Liver (tissue), 9 donors: Measurements from ENCODE around the gene C19orf47. TPM values are rescaled to one million over a fixed set of nuclear protein-coding genes. Genes with fewer than 3 reads are reported as not detected.

Experiments
- DNase-seq: peaks from one replicate; pipeline ENCODE4 v3.0.0-alpha.2; 2017; ENCODE audit warnings: low spot score
- H3K27ac ChIP-seq, 2 donors: one replicate each; pipeline ENCODE4 v1.7.0; 2013; ENCODE audit warnings: inconsistent platforms in 2 of 2, low read length in 2 of 2, control low read depth in 1 of 2, low read depth in 1 of 2, mild to moderate bottlenecking in 1 of 2
- H3K27me3 ChIP-seq, 4 donors: one replicate each; pipeline versions ENCODE4 v1.6.1 to v1.7.0; 2013; ENCODE audit warnings: low read length in 3 of 4, inconsistent platforms in 1 of 4, mild to moderate bottlenecking in 1 of 4, moderate library complexity in 1 of 4; ENCODE audit not compliant: control insufficient read depth in 4 of 4, insufficient read depth in 4 of 4
- H3K36me3 ChIP-seq, 4 donors: one replicate each; pipeline versions ENCODE4 v1.6.1 to v1.7.0; 2013; ENCODE audit warnings: low read length in 3 of 4, mild to moderate bottlenecking in 3 of 4, low read depth in 1 of 4, moderate library complexity in 1 of 4; ENCODE audit not compliant: control insufficient read depth in 4 of 4, insufficient read depth in 3 of 4
- H3K4me1 ChIP-seq, 4 donors: one replicate each; pipeline versions ENCODE4 v1.6.1 to v1.7.0; 2013; ENCODE audit warnings: low read length in 3 of 4, mild to moderate bottlenecking in 3 of 4, moderate library complexity in 1 of 4; ENCODE audit not compliant: control insufficient read depth in 4 of 4, insufficient read depth in 4 of 4
- H3K4me3 ChIP-seq, 3 donors: one replicate each; pipeline versions ENCODE4 v1.6.1 to v1.7.0; 2013; ENCODE audit warnings: low read length in 3 of 3, control low read depth in 1 of 3, low read depth in 1 of 3, mild to moderate bottlenecking in 1 of 3
- H3K9ac ChIP-seq, 2 donors: one replicate each; pipeline ENCODE4 v1.7.0; 2013; ENCODE audit warnings: low read length in 2 of 2, mild to moderate bottlenecking in 2 of 2, moderate library complexity in 2 of 2, control low read depth in 1 of 2, low read depth in 1 of 2
- H3K9me3 ChIP-seq, 4 donors: one replicate each; pipeline versions ENCODE4 v1.6.1 to v1.7.0; 2013; ENCODE audit warnings: low read length in 3 of 4; ENCODE audit not compliant: control insufficient read depth in 4 of 4
- EGR1 ChIP-seq, 2 donors: IDR thresholded peaks; 2 replicates each; pipeline ENCODE4 v1.6.1; 2016 to 2018; ENCODE audit warnings: antibody characterized with exemption in 2 of 2, low read depth in 2 of 2
- FOXA1 ChIP-seq: IDR thresholded peaks from 2 replicates; pipeline ENCODE4 v1.6.1; 2016; ENCODE audit warnings: antibody characterized with exemption
- GABPA ChIP-seq, 2 donors: IDR thresholded peaks in 1 of 2; conservative IDR thresholded peaks in 1 of 2; 2 replicates each; pipeline ENCODE4 v1.6.1; 2016; ENCODE audit warnings: antibody characterized with exemption in 2 of 2, mild to moderate bottlenecking in 1 of 2, moderate library complexity in 1 of 2
- HNF4A ChIP-seq, 2 donors: conservative IDR thresholded peaks; 2 replicates each; pipeline ENCODE4 v1.6.1; 2016; ENCODE audit warnings: antibody characterized with exemption in 2 of 2, mild to moderate bottlenecking in 2 of 2
- HNF4G ChIP-seq: IDR thresholded peaks from 2 replicates; pipeline ENCODE4 v1.6.1; 2016; ENCODE audit warnings: antibody characterized with exemption
- JUND ChIP-seq, 2 donors: IDR thresholded peaks; 2 replicates each; pipeline ENCODE4 v1.6.1; 2016; ENCODE audit warnings: antibody characterized with exemption in 2 of 2
- MAX ChIP-seq: IDR thresholded peaks from 2 replicates; pipeline ENCODE4 v1.6.1; 2016; ENCODE audit warnings: antibody characterized with exemption
- NR2F2 ChIP-seq: IDR thresholded peaks from 2 replicates; pipeline ENCODE4 v1.6.1; 2016; ENCODE audit warnings: antibody characterized with exemption
- RAD21 ChIP-seq, 2 donors: IDR thresholded peaks; 2 replicates each; pipeline ENCODE4 v1.6.1; 2016; ENCODE audit warnings: antibody characterized with exemption in 2 of 2, mild to moderate bottlenecking in 2 of 2
- RXRA ChIP-seq, 2 donors: IDR thresholded peaks; 2 replicates each; pipeline ENCODE4 v1.6.1; 2017 to 2018; ENCODE audit warnings: antibody characterized with exemption in 2 of 2, mild to moderate bottlenecking in 1 of 2
- SP1 ChIP-seq: IDR thresholded peaks from 2 replicates; pipeline ENCODE4 v1.6.1; 2018; ENCODE audit warnings: antibody characterized with exemption, mild to moderate bottlenecking
- TAF1 ChIP-seq: conservative IDR thresholded peaks from 2 replicates; pipeline ENCODE4 v1.6.1; 2016; ENCODE audit warnings: antibody characterized with exemption, mild to moderate bottlenecking
- YY1 ChIP-seq: IDR thresholded peaks from 2 replicates; pipeline ENCODE4 v1.6.1; 2016; ENCODE audit warnings: antibody characterized with exemption, mild to moderate bottlenecking
- ZBTB33 ChIP-seq: IDR thresholded peaks from 2 replicates; pipeline ENCODE4 v1.6.1; 2016; ENCODE audit warnings: antibody characterized with exemption
- WGBS: extraction: QIAGEN DNeasy Blood & Tissue Kit; methylation state at CpG from one replicate; pipeline ENCODE4 v1.1.7; 2013; 5-methylcytosine and 5-hydroxymethylcytosine counted together
- polyA plus RNA-seq, 2 donors: library from polyadenylated mRNA; stranded (reverse) in 1 of 2; unstranded in 1 of 2; fragments of 200-250 nt in 1 of 2; fragments of >200 nt in 1 of 2; fragmentation: Nextera tagmentation in 1 of 2; extraction: Ambion mirVana in 1 of 2; gene quantifications; one replicate each; pipeline versions ENCODE4 v1.2.1 to v1.2.3, GENCODE V29; 2013 to 2015
- total RNA-seq, 2 donors: library from RNA; depleted of rRNA; stranded (reverse); fragments of >200 nt; gene quantifications; one replicate each; pipeline ENCODE4 v1.2.3, GENCODE V29; 2014
- TF ChIP-seq, protein P1 (sequence below): IDR thresholded peaks from 2 replicates; pipeline ENCODE4 v1.6.1; 2016; ENCODE audit warnings: antibody characterized with exemption, mild to moderate bottlenecking
- donor health status: healthy.
- donor health status: healthy.
- donor health status: healthy.
- donor health status: healthy.
- donor health status: healthy.

C19orf47 gene
- total and polyA plus RNA-seq, 4 donors = 3.9 to 6.0 (median 5.0) TPM

DNA sequence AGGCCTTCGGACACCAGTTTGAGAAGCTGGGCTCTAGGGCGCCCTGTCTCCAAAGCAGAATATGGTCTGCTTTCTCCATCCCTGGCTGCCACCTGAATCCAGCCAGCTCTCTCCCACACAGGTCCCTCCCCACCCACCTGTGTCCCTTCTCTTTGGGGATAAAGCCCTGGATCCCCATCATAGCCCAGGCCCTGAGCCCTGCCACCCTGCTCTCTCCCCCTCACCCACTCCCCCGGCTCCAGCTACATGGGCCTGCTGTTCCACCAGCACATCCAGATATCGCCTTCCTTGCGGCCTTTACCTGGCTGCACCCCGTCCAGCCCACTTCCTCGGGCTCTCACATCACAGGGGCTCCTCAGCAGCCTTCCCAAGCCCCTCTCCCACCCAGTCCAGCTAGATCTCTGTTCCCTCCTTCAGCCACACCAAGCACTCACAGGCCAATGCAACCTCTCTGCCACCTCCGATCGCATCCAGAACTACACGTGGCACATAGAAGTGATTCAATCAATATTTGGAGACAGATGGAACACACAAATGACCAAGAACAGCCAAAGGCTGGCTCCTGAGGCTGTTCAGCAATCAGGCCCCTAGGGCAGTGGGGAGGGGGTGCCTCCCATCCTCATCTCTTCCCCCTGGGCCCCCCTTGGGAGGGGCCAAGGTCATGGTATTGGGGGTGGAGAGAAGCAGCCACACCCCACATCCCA is 70.7 kb downstream of the C19orf47 start:
- TF ChIP-seq, protein P1, sequence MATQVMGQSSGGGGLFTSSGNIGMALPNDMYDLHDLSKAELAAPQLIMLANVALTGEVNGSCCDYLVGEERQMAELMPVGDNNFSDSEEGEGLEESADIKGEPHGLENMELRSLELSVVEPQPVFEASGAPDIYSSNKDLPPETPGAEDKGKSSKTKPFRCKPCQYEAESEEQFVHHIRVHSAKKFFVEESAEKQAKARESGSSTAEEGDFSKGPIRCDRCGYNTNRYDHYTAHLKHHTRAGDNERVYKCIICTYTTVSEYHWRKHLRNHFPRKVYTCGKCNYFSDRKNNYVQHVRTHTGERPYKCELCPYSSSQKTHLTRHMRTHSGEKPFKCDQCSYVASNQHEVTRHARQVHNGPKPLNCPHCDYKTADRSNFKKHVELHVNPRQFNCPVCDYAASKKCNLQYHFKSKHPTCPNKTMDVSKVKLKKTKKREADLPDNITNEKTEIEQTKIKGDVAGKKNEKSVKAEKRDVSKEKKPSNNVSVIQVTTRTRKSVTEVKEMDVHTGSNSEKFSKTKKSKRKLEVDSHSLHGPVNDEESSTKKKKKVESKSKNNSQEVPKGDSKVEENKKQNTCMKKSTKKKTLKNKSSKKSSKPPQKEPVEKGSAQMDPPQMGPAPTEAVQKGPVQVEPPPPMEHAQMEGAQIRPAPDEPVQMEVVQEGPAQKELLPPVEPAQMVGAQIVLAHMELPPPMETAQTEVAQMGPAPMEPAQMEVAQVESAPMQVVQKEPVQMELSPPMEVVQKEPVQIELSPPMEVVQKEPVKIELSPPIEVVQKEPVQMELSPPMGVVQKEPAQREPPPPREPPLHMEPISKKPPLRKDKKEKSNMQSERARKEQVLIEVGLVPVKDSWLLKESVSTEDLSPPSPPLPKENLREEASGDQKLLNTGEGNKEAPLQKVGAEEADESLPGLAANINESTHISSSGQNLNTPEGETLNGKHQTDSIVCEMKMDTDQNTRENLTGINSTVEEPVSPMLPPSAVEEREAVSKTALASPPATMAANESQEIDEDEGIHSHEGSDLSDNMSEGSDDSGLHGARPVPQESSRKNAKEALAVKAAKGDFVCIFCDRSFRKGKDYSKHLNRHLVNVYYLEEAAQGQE = no peak
- TF ChIP-seq NR2F2 (no peak), HNF4A (conservative IDR thresholded peaks at IDR 0.05) (peak in 1 of 2 donors; percentile 16), RAD21 (IDR thresholded peaks at IDR 0.05) (peak in 1 of 2 donors; percentile 27), SP1 (no peak), YY1 (no peak), JUND (IDR thresholded peaks at IDR 0.05) (no peak), ZBTB33 (no peak)
- no peak overlapping the region for H3K27ac ChIP-seq
- peaks cover 35 to 77% (median 65%) of the 10 kb centered on the region in 4 donors for H3K4me1 ChIP-seq
- no peak for DNase-seq
- no peaks in the 10 kb centered on the region for H3K9me3 ChIP-seq
- H3K36me3 ChIP-seq = peaks cover 0 to 1% (median 0%) of the 10 kb centered on the region in 4 donors
- no peak overlapping the region for H3K9ac ChIP-seq
- WGBS = 75% methylated on average over 10 of the region's 10 CpGs
- no peaks in the 10 kb centered on the region for H3K27me3 ChIP-seq
- no peak overlapping the region for H3K4me3 ChIP-seq

- Histone ChIP-seq H3K9ac (no peak overlapping the region), H3K4me3 (no peak overlapping the region), H3K27me3 (no peaks in the 10 kb centered on the region), H3K27ac (no peak overlapping the region), H3K4me1 (peaks cover 21 to 57% (median 42%) of the 10 kb centered on the region in 4 donors), H3K9me3 (no peaks in the 10 kb centered on the region), H3K36me3 (peaks cover 0 to 6% (median 2%) of the 10 kb centered on the region in 4 donors)
- WGBS = 85% methylated on average over 28 of the region's 28 CpGs
- DNase-seq = no peak
- TF ChIP-seq RXRA (IDR thresholded peaks at IDR 0.05) (no peak), FOXA1 (no peak), HNF4G (no peak), MAX (no peak), TAF1 (no peak), HNF4A (conservative IDR thresholded peaks at IDR 0.05) (no peak), EGR1 (IDR thresholded peaks at IDR 0.05; ENCODE audit: low read depth in 2 of 2) (no peak), YY1 (no peak), RAD21 (IDR thresholded peaks at IDR 0.05) (no peak), ZBTB33 (no peak), GABPA (IDR thresholded peaks at IDR 0.05 in 1 of 2, conservative IDR thresholded peaks at IDR 0.05 in 1 of 2) (no peak)
- TF ChIP-seq, protein P1 = no peak
Measured at GRCh38 chr19:40274585-40275544, 73.3 kb downstream of the C19orf47 start.
